Activated CD8-positive, alpha-beta memory T cell treated with anti-CD3 and anti-CD28 coated beads, Interleukin-2, amount 10 ng/mL, durations not matched to agents 7 days and 5 days (primary cell): ENCODE data around the gene TLN1. TPM values are rescaled to one million over a fixed set of nuclear protein-coding genes. Genes with fewer than 3 reads are reported as not detected.

ENCODE experiments used
- ATAC-seq: fragments of 150-1000 bp; cut with Tn5 transposase; one replicate; pipeline ENCODE4 v1.10.0; 2021; ENCODE audit warnings: moderate library complexity
- CTCF ChIA-PET: fragments of 350-600 bp; sonication (Branson Sonifier 250); formaldehyde crosslinking; loops from one replicate; lab custom pipeline; 2021; ENCODE audit warnings: antibody characterized with exemption; lab: Charles Lee
- DNase-seq: peaks from one replicate; pipeline ENCODE4 v3.0.0-alpha.2; 2020
- H3K27ac Mint-ChIP-seq: one replicate; pipeline ENCODE4 v1.8.0; 2021; ENCODE audit warnings: mild to moderate bottlenecking, mixed read lengths
- H3K27me3 Mint-ChIP-seq: one replicate; pipeline ENCODE4 v1.8.0; 2021; ENCODE audit warnings: mixed read lengths
- H3K36me3 Mint-ChIP-seq: one replicate; pipeline ENCODE4 v1.8.0; 2021; ENCODE audit warnings: mild to moderate bottlenecking, mixed read lengths
- H3K4me1 Mint-ChIP-seq: one replicate; pipeline ENCODE4 v1.8.0; 2021; ENCODE audit warnings: mixed read lengths
- H3K4me3 Mint-ChIP-seq: one replicate; pipeline ENCODE4 v1.8.0; 2021; ENCODE audit warnings: mild to moderate bottlenecking, moderate library complexity, mixed read lengths
- H3K9me3 Mint-ChIP-seq: one replicate; pipeline ENCODE4 v1.8.0; 2022; ENCODE audit warnings: low read depth, mixed read lengths
- total RNA-seq, 2 experiments: library from RNA; stranded (reverse); gene quantifications; one replicate each; pipeline ENCODE4 v1.2.3, GENCODE V29; 2021

The TLN1 gene
- total RNA-seq, 2 experiments from 2014 or later: 372 to 374 TPM

DNA sequence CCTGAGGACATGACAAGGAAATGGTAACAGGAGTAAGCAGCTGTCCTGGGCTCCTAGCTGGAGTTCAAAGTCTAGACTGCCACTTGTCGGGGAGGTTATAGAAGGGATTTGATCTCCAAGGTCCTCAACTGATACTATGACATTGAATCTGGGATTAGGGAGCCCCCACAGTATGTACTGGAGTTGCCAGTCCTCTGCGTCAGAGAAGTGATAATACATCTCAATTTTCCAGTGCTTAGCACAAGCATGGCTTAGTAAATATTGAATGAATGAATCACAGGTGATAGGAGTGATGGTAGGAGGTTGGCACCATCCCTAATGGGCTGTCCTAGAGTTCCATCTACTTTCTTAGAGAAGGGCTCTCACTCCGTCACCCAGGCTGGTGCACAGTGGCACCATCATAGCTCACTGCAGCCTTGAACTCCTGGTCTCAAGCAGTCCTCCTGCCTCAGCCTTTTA is 36.0 kb downstream of the TLN1 start:
- Mint-ChIP-seq H3K4me1 (peaks cover 5% of the 10 kb centered on the region), H3K27ac (no peak overlapping the region), H3K27me3 (no peaks in the 10 kb centered on the region), H3K4me3 (no peak overlapping the region), H3K9me3 (no peaks in the 10 kb centered on the region), H3K36me3 (peaks cover 7% of the 10 kb centered on the region)
- DNase-seq: no peak
- CTCF ChIA-PET: interaction anchor here (0.6 to 5.7 kb wide), 41 partner anchors 8 to 206 kb away, joined by 3 to 68 read pairs (median 8); partner anchors contain the start of genes ARHGEF39, CA9, CCDC107 and CREB3
- ATAC-seq: peak; percentile 12

DNA sequence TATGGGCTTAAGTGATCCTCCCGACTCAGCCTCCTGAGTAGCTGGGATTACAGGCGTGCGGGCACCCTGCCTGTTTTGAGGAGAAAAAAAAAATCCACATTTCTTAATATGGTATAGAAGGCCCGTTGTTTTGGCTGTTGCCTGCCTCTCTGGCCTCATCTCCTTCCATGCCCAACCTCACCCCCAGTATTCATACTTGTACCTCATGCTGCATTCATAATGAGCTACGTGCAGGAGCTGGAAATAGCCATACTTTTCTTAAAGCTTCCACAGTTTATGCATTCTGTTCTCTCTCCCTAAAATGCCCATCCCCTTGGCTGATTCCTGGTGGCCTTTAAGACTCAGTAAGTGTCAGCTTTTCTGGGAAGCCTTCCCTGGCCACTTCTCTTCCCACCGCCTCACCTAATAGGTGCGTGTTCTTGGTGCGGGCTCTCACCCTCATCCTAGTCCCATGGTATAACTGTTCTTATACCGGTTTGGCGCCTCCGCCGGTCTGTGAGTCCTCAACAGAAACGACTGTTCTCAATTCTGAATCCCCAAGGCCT is 40.2 kb downstream of the TLN1 start:
- no peak for ATAC-seq
- DNase-seq: no peak
- no peak overlapping the region for H3K27ac Mint-ChIP-seq
- peaks cover 16% of the 10 kb centered on the region for H3K4me1 Mint-ChIP-seq
- H3K4me3 Mint-ChIP-seq: peak overlapping the region; percentile 2
- no peaks in the 10 kb centered on the region for H3K9me3 Mint-ChIP-seq
- CTCF ChIA-PET: interaction anchor here (0.6 to 1.9 kb wide), 5 partner anchors 18 to 88 kb away, joined by 3 to 9 read pairs (median 3); partner anchors contain the start of genes CCDC107 and RMRP
- H3K27me3 Mint-ChIP-seq: no peaks in the 10 kb centered on the region
- peaks cover 5% of the 10 kb centered on the region for H3K36me3 Mint-ChIP-seq

DNA sequence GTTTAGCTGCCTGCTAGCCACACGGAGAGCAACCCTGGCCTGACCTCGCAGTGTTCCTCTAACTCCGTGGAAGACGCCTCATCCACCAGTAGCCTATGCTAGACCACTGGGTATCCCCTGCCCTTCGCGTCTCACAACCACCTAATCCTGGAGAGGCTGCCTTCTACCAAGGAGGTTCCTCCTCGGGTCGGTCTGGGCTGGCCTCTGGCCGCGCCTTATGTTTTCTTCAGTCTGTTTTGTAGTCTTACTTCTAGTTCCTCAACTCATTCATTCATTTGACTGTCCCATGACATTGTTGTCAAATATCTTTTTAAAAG is 40.7 kb downstream of the TLN1 start:
- no peaks in the 10 kb centered on the region for H3K27me3 Mint-ChIP-seq
- ATAC-seq (no peak), DNase-seq (no peak)
- no peaks in the 10 kb centered on the region for H3K9me3 Mint-ChIP-seq
- H3K4me1 Mint-ChIP-seq: peaks cover 14% of the 10 kb centered on the region
- CTCF ChIA-PET: interaction anchor here (0.9 to 1.9 kb wide), 5 partner anchors 20 to 88 kb away, joined by 3 to 9 read pairs (median 3); partner anchors contain the start of genes CCDC107 and RMRP
- no peaks in the 10 kb centered on the region for H3K36me3 Mint-ChIP-seq
- H3K4me3 Mint-ChIP-seq: peak overlapping the region; percentile 74
- no peak overlapping the region for H3K27ac Mint-ChIP-seq

DNA sequence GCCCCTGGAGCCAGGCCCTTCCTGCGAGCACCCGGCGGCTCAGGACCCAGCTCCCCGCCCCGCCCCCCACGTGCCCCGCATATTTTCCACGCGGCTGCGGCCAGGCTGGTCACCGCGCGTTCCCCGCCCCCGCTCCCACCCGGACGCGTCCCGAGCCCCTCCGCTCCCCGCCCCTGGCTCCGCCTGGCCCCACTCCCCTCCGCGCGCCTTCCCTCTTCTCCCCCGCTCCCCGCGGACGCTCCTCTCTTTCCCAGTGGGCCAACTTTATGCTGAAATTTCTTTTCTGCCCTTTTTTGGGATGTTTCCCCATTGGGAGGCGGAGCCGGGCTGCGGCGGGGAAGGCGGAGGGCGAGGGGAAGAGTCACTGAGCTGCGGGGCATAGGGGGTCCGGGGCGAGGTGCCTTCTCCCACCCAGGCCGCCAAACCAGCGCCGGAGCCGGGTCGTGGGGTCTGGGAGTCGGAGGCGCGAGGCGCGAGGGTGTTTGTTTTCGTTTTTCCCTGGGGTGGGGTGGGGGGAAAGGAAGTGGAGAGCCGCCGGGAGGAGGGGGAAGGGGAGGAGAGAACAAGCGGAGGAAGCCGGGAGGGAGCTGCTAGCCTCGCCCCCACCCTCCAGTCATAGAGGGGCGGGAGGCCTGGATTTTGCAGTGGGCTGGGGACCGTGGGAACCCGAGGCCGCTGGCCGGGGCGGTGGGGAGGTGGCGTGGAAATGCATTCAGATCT is 41.2 kb downstream of the TLN1 start:
- Mint-ChIP-seq H3K4me3 (peak overlapping the region; percentile 74), H3K27ac (no peak overlapping the region), H3K4me1 (peaks cover 14% of the 10 kb centered on the region), H3K27me3 (no peaks in the 10 kb centered on the region), H3K36me3 (no peaks in the 10 kb centered on the region), H3K9me3 (no peaks in the 10 kb centered on the region)
- ATAC-seq (peak; percentile 52), DNase-seq (peak; percentile 48)
- CTCF ChIA-PET: interaction anchor here (0.8 to 1.9 kb wide), 7 partner anchors 26 to 74 kb away, joined by 3 to 10 read pairs (median 5); partner anchors contain the start of genes CCDC107 and RMRP

DNA sequence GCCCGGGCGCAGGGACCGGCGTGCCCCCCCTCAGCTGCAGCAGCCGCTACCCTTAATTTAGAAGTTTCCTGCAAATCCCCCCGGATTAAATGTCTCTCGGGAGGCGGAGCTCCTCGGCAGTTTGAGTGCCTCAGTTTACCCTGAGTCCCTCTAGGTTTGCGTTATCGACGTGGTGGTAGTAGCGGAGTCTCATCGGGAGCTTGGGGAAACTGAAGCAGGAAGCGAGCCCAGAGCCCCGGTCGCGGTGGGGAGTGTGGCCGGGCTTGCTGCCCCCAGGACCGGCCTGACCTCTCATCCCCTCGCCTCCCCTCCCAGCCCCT is 41.7 kb downstream of the TLN1 start:
- Mint-ChIP-seq H3K4me1 (peaks cover 14% of the 10 kb centered on the region), H3K4me3 (peak overlapping the region; percentile 74), H3K9me3 (no peaks in the 10 kb centered on the region), H3K36me3 (no peaks in the 10 kb centered on the region), H3K27ac (no peak overlapping the region), H3K27me3 (no peaks in the 10 kb centered on the region)
- CTCF ChIA-PET: interaction anchor here (0.8 to 1.0 kb wide), 4 partner anchors 26 to 46 kb away, joined by 3 to 10 read pairs (median 4); partner anchors contain the start of genes CCDC107 and RMRP
- ATAC-seq: no peak
- no peak for DNase-seq

GRCh38 chr9:35689542-35690293 is 42.3 kb downstream of the TLN1 start, which contains the start of gene TPM2:
Gene TPM2, minus strand, starts transcription at chr9:35689925. Its CDS starts 108 bp downstream, at chr9:35689817.
- H3K9me3 Mint-ChIP-seq: no peaks in the 10 kb centered on the region
- peaks cover 14% of the 10 kb centered on the region for H3K4me1 Mint-ChIP-seq
- H3K27me3 Mint-ChIP-seq: no peaks in the 10 kb centered on the region
- CTCF ChIA-PET: interaction anchor here (0.8 to 1.1 kb wide), 5 partner anchors 13 to 46 kb away, joined by 3 to 10 read pairs (median 3); partner anchors contain the start of genes CCDC107 and RMRP
- ATAC-seq (no peak), DNase-seq (no peak)
- no peak within 1 kb of the TSS for H3K27ac Mint-ChIP-seq
- H3K36me3 Mint-ChIP-seq: no peaks in the 10 kb centered on the region
- peak within 1 kb of the TSS; percentile 74 for H3K4me3 Mint-ChIP-seq

- CTCF ChIA-PET: interaction anchor here (0.8 to 2.2 kb wide), 7 partner anchors 8 to 81 kb away, joined by 3 to 14 read pairs (median 3); no protein-coding TSS in a partner anchor
- no peak for DNase-seq
- ATAC-seq: peak; percentile 38
- no peaks in the 10 kb centered on the region for H3K36me3 Mint-ChIP-seq
- H3K4me3 Mint-ChIP-seq: no peak overlapping the region
- H3K9me3 Mint-ChIP-seq: no peaks in the 10 kb centered on the region
- H3K27ac Mint-ChIP-seq: no peak overlapping the region
- H3K4me1 Mint-ChIP-seq: peaks cover 14% of the 10 kb centered on the region
- H3K27me3 Mint-ChIP-seq: no peaks in the 10 kb centered on the region
Observed at GRCh38 chr9:35688558-35689541, 43.1 kb downstream of the TLN1 start.

GRCh38 chr9:35687972-35688557 is 43.9 kb downstream of the TLN1 start:
- Mint-ChIP-seq H3K36me3 (no peaks in the 10 kb centered on the region), H3K4me1 (peaks cover 14% of the 10 kb centered on the region), H3K4me3 (no peak overlapping the region), H3K27ac (no peak overlapping the region), H3K27me3 (no peaks in the 10 kb centered on the region), H3K9me3 (no peaks in the 10 kb centered on the region)
- ATAC-seq: no peak
- CTCF ChIA-PET: interaction anchor here (0.8 to 2.2 kb wide), 8 partner anchors 9 to 80 kb away, joined by 3 to 14 read pairs (median 4); no protein-coding TSS in a partner anchor
- no peak for DNase-seq

GRCh38 chr9:35687306-35687705 is 44.7 kb downstream of the TLN1 start:
- Mint-ChIP-seq H3K4me1 (peaks cover 14% of the 10 kb centered on the region), H3K4me3 (no peak overlapping the region), H3K9me3 (no peaks in the 10 kb centered on the region), H3K36me3 (no peaks in the 10 kb centered on the region), H3K27me3 (no peaks in the 10 kb centered on the region), H3K27ac (no peak overlapping the region)
- CTCF ChIA-PET: interaction anchor here (1.4 to 2.2 kb wide), 5 partner anchors 9 to 49 kb away, joined by 4 to 14 read pairs (median 5); no protein-coding TSS in a partner anchor
- DNase-seq (no peak), ATAC-seq (no peak)

GRCh38 chr9:35686222-35687203 is 45.5 kb downstream of the TLN1 start:
- ATAC-seq: no peak
- DNase-seq: no peak
- H3K4me3 Mint-ChIP-seq: no peak overlapping the region
- no peaks in the 10 kb centered on the region for H3K9me3 Mint-ChIP-seq
- H3K4me1 Mint-ChIP-seq: peaks cover 14% of the 10 kb centered on the region
- CTCF ChIA-PET: interaction anchor here (1.3 to 2.2 kb wide), 7 partner anchors 8 to 50 kb away, joined by 3 to 14 read pairs (median 5); partner anchors contain the start of genes CCDC107 and RMRP
- no peak overlapping the region for H3K27ac Mint-ChIP-seq
- no peaks in the 10 kb centered on the region for H3K36me3 Mint-ChIP-seq
- no peaks in the 10 kb centered on the region for H3K27me3 Mint-ChIP-seq

DNA sequence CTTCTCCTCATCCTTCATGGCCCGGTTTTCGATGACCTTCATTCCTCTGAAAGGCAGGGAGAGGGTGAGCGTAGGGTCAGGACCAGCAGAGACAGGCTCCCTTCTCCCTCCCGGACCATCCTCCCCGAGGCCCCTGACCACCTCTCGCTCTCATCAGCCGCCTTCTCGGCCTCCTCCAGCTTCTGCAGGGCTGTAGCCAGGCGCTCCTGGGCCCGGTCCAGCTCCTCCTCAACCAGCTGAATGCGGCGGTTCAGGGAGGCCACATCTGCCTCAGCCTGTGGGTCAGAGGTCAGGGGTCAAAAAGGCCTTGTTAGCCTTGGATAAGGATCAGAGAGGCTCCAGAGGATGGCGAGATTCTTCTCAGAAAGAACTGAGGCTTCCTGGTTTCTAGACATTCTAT is 46.5 kb downstream of the TLN1 start:
- DNase-seq (no peak), ATAC-seq (no peak)
- Mint-ChIP-seq H3K27me3 (no peaks in the 10 kb centered on the region), H3K9me3 (no peaks in the 10 kb centered on the region), H3K4me3 (no peak overlapping the region), H3K4me1 (peaks cover 11% of the 10 kb centered on the region), H3K36me3 (no peaks in the 10 kb centered on the region), H3K27ac (no peak overlapping the region)
- CTCF ChIA-PET: interaction anchor here (1.2 to 2.6 kb wide), 3 partner anchors 11 to 46 kb away, joined by 4 to 22 read pairs (median 7); partner anchors contain the start of genes CCDC107, CREB3, RMRP and TLN1
